Heart left ventricle (tissue), 16 donors: Measurements from ENCODE around the gene FAM219A. TPM values are rescaled to one million over a fixed set of nuclear protein-coding genes. Genes with fewer than 3 reads are reported as not detected.

Experiments used
- ATAC-seq, 4 donors: fragments of 200-7000 bp; cut with Tn5 transposase; one replicate each; pipeline ENCODE4 v1.9.1; 2020 to 2022; ENCODE audit warnings: moderate library complexity in 4 of 4, mild to moderate bottlenecking in 3 of 4, moderate number of reproducible peaks in 1 of 4
- DNase-seq, 5 donors: peaks; one replicate each; pipeline ENCODE4 v3.0.0-alpha.2; 2020
- H3K27ac ChIP-seq, 12 donors: fragments of 200-600 bp; sonication (generic) in 4 of 12; one replicate each; pipeline versions ENCODE4 v1.5.0 to v1.8.0; 2016 to 2022; ENCODE audit warnings: mild to moderate bottlenecking in 2 of 12
- H3K27me3 ChIP-seq, 9 donors: fragments of 200-600 bp; sonication (generic) in 2 of 9; one replicate each; pipeline versions ENCODE4 v1.5.1 to v1.8.0; 2016 to 2022; ENCODE audit warnings: mild to moderate bottlenecking in 3 of 9
- H3K36me3 ChIP-seq, 9 donors: fragments of 200-600 bp; sonication (generic) in 2 of 9; one replicate each; pipeline versions ENCODE4 v1.5.0 to v1.8.0; 2018 to 2022; ENCODE audit warnings: mild to moderate bottlenecking in 2 of 9
- H3K4me1 ChIP-seq, 12 donors: fragments of 200-600 bp; sonication (generic) in 4 of 12; one replicate each; pipeline versions ENCODE4 v1.5.0 to v1.8.0; 2016 to 2022; ENCODE audit warnings: mild to moderate bottlenecking in 3 of 12
- H3K4me3 ChIP-seq, 12 donors: fragments of 200-600 bp; sonication (generic) in 4 of 12; one replicate each; pipeline versions ENCODE4 v1.5.0 to v1.8.0; 2017 to 2022; ENCODE audit warnings: mild to moderate bottlenecking in 9 of 12, moderate library complexity in 4 of 12
- H3K9me3 ChIP-seq, 12 donors: fragments of 200-600 bp; sonication (generic) in 4 of 12; one replicate each; pipeline versions ENCODE4 v1.5.0 to v1.8.0; 2016 to 2022; ENCODE audit warnings: mild to moderate bottlenecking in 1 of 12
- POLR2A ChIP-seq, 2 donors: fragments of 450-650 bp; IDR thresholded peaks; one replicate each; pipeline ENCODE4 v1.6.1; 2017; ENCODE audit warnings: antibody characterized with exemption in 2 of 2, mild to moderate bottlenecking in 2 of 2, moderate library complexity in 2 of 2
- WGBS, 4 donors: extraction: QIAGEN DNeasy Blood & Tissue Kit in 2 of 4; methylation state at CpG; one replicate each; pipeline versions ENCODE4 v1.1.5 to v1.1.7; 2013 to 2018; 5-methylcytosine and 5-hydroxymethylcytosine counted together
- intact Hi-C, 10 donors: fragments of 100-400 bp; cut with DNase I; formaldehyde crosslinking; loops; one replicate each; pipeline versions ENCODE4 v1.11.1 to v1.14.2; 2022
- polyA plus RNA-seq, 2 donors: library from polyadenylated mRNA; stranded (reverse); fragments of 200-250 nt; gene quantifications; one replicate each; pipeline ENCODE4 v1.2.3, GENCODE V29; 2013
- total RNA-seq, 9 donors: library from RNA; depleted of rRNA in 2 of 9; stranded (reverse); fragments of >200 nt in 2 of 9; fragmentation: NEBNext Ultra II Directional in 3 of 9; extraction: Animal tissue kit (Norgen Biotek cat#: 25700) in 3 of 9; gene quantifications; one replicate each; pipeline versions ENCODE4 v1.1.0 to v1.2.4, GENCODE V29; 2016 to 2023
- TF ChIP-seq, protein P1 (sequence below), 12 donors: fragments of 200-600 bp; sonication (generic) in 4 of 12; IDR thresholded peaks; one replicate each; pipeline versions ENCODE4 v1.5.0 to v1.8.0; 2018 to 2022; ENCODE audit warnings: antibody characterized with exemption in 12 of 12, mild to moderate bottlenecking in 5 of 12
- donor health status: ischemic (EF 13 %, LVEDD 7.1; RV severe dilation, severe dysfunction).
- donor health status: healthy with polysubstance abuse.
- donor health status: DM: no; HTN: yes; CAD: no.
- donor health status: DM: no; HTN: no; CAD: no.
- donor health status: ischemic (EF 25% LVEDD 6.9; RV normal size, moderate dysfunction).
- donor health status: ischemic (EF 25% LVEDD 5.7; RV mildly dilated, moderate dysfunction).
- donor health status: healthy.
- donor health status: DM: yes; HTN: yes; CAD: no.
- donor health status: ischemic (EF 35%, LVEDD 5.7; RV mildly dilated, moderate dysfunction).
- donor health status: nonischemic (EF 11% LVEDD 7.7; RV severe dilation, severe dysfunction).
- donor health status: DM: yes; HTN: yes; CAD: no.
- donor health status: PGD.
- donor health status: ischemic (EF 29% LVEDD 5.4; RV normal size, mild dysfunction).
- donor health status: nonischemic (EF 23%, LVEDD 6.1; RV moderate dilation, normal function).

FAM219A gene
- total and polyA plus RNA-seq, 11 donors = 12.7 to 39.1 (median 25.9) TPM

DNA sequence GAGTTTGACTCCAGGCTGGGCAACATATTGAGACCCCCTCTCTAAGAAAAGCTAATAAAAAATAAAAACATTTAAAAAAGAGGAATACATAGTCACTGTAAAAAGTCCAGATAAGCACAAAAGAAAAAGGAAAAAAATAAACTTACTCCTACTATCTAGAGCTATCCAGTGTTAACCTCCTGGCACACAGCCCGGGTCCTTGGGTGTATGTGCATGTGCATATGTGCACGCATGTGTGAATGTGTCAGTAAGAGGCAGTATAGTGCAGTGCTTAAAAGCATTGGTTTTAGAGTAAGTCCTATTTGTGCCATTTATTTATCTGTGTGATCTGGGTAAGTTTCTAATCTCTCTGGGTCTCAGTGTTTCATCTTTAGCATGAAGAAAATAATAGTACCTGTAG is 26.7 kb downstream of the FAM219A start:
- no peaks in the 10 kb centered on the region for H3K9me3 ChIP-seq
- H3K4me1 ChIP-seq = peaks cover 6 to 39% (median 19%) of the 10 kb centered on the region in 12 donors
- ATAC-seq (no peak), DNase-seq (peak in 1 of 5 donors; percentile 41)
- TF ChIP-seq POLR2A (IDR thresholded peaks at IDR 0.05) = no peak
- TF ChIP-seq, protein P1, sequence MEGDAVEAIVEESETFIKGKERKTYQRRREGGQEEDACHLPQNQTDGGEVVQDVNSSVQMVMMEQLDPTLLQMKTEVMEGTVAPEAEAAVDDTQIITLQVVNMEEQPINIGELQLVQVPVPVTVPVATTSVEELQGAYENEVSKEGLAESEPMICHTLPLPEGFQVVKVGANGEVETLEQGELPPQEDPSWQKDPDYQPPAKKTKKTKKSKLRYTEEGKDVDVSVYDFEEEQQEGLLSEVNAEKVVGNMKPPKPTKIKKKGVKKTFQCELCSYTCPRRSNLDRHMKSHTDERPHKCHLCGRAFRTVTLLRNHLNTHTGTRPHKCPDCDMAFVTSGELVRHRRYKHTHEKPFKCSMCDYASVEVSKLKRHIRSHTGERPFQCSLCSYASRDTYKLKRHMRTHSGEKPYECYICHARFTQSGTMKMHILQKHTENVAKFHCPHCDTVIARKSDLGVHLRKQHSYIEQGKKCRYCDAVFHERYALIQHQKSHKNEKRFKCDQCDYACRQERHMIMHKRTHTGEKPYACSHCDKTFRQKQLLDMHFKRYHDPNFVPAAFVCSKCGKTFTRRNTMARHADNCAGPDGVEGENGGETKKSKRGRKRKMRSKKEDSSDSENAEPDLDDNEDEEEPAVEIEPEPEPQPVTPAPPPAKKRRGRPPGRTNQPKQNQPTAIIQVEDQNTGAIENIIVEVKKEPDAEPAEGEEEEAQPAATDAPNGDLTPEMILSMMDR (IDR thresholded peaks at IDR 0.05) = no peak
- no peaks in the 10 kb centered on the region for H3K27me3 ChIP-seq
- peaks cover 0 to 15% (median 5%) of the 10 kb centered on the region in 9 donors for H3K36me3 ChIP-seq
- 72 to 82% (median 73%) methylated on average over 2 of the region's 2 CpGs for WGBS, 4 donors
- no peak overlapping the region for H3K4me3 ChIP-seq
- intact Hi-C loops = loop anchor here in 6 of 10 donors (5.0 to 10.0 kb wide), 6 partner anchors 34 to 173 kb away; a partner anchor contains a TSS
- peak overlapping the region in 1 of 12 donors; percentile 39 for H3K27ac ChIP-seq

GRCh38 chr9:34430843-34431437 is 27.4 kb downstream of the FAM219A start:
- Histone ChIP-seq H3K27ac (peak overlapping the region in 1 of 12 donors; percentile 39), H3K9me3 (no peaks in the 10 kb centered on the region), H3K36me3 (peaks cover 0 to 15% (median 5%) of the 10 kb centered on the region in 9 donors), H3K4me1 (peaks cover 6 to 38% (median 19%) of the 10 kb centered on the region in 12 donors), H3K27me3 (no peaks in the 10 kb centered on the region), H3K4me3 (no peak overlapping the region)
- ATAC-seq (peak; percentile 96 to 98 (median 98)), DNase-seq (peak; percentile 80 to 90 (median 84))
- WGBS, 4 donors = 3 to 11% (median 9%) methylated on average over 4 of the region's 4 CpGs
- no peak for TF ChIP-seq POLR2A (IDR thresholded peaks at IDR 0.05)
- TF ChIP-seq, protein P1 (IDR thresholded peaks at IDR 0.05) = no peak
- intact Hi-C loops = loop anchor here in 6 of 10 donors (5.0 to 10.0 kb wide), 6 partner anchors 34 to 174 kb away; a partner anchor contains a TSS

GRCh38 chr9:34428325-34428958 is 29.9 kb downstream of the FAM219A start:
- WGBS, 4 donors = 56 to 91% (median 88%) methylated on average over 2 of the region's 2 CpGs
- Histone ChIP-seq H3K4me3 (no peak overlapping the region), H3K27me3 (no peaks in the 10 kb centered on the region), H3K36me3 (peaks cover 0 to 15% (median 5%) of the 10 kb centered on the region in 9 donors), H3K4me1 (peaks cover 6 to 38% (median 17%) of the 10 kb centered on the region in 12 donors), H3K9me3 (no peaks in the 10 kb centered on the region), H3K27ac (no peak overlapping the region)
- no peak for DNase-seq
- ATAC-seq = no peak
- intact Hi-C loops = no loop called here
- TF ChIP-seq POLR2A (IDR thresholded peaks at IDR 0.05) = no peak
- TF ChIP-seq, protein P1 (IDR thresholded peaks at IDR 0.05) = no peak

DNA sequence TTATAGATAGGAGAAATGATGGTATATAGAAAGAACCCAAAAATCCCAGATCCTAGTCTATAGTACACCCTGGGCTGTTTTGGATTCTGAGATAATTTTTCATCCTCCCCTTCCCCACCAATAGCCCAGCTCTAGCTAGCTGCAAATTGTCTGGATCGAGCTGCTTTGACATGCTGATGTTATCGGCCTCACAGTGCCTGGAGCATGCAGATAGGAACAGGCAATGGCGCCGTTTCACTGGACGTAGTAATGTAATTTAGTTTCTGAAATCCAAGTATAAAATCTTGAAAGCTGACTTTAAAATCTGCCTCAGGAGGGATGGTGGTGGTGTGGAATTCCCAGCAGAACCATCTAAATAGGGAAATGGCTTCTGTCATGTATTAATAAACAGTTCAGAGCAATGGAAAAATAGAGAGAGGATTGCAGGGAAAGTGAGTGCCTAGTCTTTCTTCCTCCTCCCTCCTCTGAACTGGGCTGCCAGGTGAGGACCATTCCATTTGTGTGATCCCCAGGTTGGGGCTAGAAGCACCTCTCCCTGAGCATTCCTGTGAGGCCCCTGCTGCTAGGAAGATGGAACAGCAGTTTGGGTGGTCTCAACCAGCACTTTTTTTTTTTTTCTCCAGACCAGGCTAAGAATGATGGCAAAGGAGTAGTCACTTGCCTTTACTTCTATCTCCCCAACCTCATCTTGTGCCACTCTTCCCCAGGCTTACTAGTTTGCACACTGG is 31.9 kb downstream of the FAM219A start:
- intact Hi-C loops = no loop called here
- WGBS, 4 donors = 84 to 90% (median 86%) methylated on average over 5 of the region's 5 CpGs
- Histone ChIP-seq H3K9me3 (no peaks in the 10 kb centered on the region), H3K27me3 (no peaks in the 10 kb centered on the region), H3K4me1 (peaks cover under 1 to 29% (median 13%) of the 10 kb centered on the region in 12 donors), H3K27ac (no peak overlapping the region), H3K36me3 (peaks cover 0 to 15% (median 5%) of the 10 kb centered on the region in 9 donors), H3K4me3 (no peak overlapping the region)
- DNase-seq (no peak), ATAC-seq (no peak)
- TF ChIP-seq, protein P1 (IDR thresholded peaks at IDR 0.05) = no peak
- no peak for TF ChIP-seq POLR2A (IDR thresholded peaks at IDR 0.05)
